GM12801 (cell line): ENCODE measurements around the gene RASSF8.

Source experiments
- TF ChIP-seq, protein P1 (sequence below): IDR thresholded peaks from one replicate; pipeline ENCODE4 v1.5.1; 2011; ENCODE audit warnings: control low read depth; ENCODE audit not compliant: insufficient read length; ENCODE audit errors: extremely low read depth

Gene RASSF8

DNA sequence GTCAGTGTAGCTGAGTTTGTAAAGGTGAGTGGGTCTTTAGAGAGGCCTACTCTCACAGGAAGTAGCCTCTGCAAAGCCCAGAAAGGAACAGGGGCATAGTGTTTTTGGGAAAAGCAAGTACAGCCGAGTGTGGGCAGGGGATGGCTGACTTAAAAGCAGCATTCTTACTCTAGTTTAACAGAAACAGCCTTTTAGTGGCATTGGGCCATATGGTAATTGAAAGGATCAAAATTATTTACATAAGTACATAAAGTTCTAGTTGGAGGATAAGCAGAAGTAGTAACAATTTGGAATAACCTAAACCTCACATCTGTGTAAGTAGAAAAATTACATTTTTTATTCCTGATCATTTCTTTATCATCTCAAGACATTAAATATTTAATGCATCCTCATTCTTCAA, 49.1 kb downstream of the RASSF8 start:
- TF ChIP-seq, protein P1, sequence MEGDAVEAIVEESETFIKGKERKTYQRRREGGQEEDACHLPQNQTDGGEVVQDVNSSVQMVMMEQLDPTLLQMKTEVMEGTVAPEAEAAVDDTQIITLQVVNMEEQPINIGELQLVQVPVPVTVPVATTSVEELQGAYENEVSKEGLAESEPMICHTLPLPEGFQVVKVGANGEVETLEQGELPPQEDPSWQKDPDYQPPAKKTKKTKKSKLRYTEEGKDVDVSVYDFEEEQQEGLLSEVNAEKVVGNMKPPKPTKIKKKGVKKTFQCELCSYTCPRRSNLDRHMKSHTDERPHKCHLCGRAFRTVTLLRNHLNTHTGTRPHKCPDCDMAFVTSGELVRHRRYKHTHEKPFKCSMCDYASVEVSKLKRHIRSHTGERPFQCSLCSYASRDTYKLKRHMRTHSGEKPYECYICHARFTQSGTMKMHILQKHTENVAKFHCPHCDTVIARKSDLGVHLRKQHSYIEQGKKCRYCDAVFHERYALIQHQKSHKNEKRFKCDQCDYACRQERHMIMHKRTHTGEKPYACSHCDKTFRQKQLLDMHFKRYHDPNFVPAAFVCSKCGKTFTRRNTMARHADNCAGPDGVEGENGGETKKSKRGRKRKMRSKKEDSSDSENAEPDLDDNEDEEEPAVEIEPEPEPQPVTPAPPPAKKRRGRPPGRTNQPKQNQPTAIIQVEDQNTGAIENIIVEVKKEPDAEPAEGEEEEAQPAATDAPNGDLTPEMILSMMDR: no peak

DNA sequence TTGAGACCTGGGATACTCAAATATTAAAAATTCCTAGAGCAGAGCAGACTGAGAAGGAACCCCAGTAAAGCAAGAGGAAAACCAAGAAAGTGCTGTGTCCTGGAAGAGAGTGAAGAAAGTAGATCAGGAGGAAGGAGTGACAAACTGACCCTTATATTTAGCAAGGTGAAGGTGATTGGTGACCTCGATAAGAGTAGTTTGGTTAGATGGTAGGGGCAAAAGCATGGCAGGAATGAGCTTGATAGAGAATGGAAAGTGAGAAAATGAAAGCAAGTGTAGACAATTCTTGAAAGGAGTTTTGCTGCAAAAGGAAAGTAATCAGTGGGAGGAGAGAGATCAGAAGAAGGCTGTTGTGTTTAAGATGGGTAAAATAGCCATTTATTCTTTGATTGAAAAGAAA, 51.1 kb downstream of the RASSF8 start:
- TF ChIP-seq, protein P1: no peak

DNA sequence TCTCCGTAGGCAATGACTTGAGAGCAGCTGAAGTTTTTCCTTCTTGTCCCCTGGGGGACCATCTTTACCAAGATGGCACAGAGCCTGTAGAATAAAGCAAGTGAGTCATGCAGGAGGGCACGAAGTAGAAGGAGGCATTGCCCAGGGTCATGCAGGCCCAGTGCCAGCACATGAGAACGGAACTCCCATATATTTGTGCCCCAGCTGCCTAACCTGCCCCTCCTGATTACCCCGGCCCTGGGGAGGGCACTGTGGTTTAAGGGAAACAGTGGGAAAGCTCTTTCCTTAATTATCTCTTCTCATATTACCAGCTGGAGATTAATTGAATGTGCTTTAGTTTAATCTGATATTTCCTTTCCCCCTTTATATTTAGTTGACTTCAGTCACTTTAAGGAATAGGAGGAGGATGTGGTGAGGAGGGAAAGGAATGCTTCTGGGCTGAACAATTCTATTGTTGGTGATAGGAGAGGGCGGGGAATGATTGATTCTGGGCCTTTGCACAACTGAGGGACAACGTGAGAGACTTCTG, 51.9 kb downstream of the RASSF8 start:
- TF ChIP-seq, protein P1: no peak

DNA sequence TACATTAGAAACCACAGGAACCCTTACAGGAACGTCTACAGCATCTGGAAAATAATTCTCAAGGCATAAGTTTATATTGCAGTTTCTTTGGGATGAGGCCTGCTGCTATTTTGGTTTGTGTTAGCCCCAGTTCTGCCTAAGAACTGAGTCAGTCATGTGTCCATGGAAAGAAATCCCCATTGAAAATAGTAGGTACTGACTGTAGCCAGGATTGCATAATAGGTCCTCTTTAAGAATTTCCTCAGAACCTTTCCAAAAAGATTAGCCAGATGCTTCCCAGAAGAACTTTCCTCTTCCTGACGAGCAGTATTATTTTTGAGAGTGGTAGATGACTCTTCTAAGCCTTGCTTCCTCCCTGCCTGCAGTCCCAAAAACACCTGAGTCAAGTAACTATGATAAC, 52.6 kb downstream of the RASSF8 start:
- TF ChIP-seq, protein P1: no peak

DNA sequence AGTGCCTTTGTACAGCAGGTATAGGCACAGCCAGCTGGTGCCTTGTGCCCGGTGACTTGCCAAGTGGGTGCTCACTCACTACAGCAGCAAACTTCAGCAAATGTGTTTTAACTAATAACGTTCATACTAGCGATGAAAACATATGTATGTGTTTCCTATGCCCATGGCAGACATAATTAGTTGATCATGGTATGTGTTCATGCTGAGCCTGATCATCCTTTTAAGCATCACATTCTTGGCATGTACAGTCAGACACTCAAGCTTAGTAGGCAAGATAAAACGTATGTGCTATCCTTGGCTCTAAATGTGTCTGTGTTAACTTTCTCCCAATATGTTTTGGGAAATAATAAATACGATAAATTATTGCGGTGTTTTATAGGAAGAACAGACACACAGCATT, 55.6 kb downstream of the RASSF8 start:
- TF ChIP-seq, protein P1: no peak

DNA sequence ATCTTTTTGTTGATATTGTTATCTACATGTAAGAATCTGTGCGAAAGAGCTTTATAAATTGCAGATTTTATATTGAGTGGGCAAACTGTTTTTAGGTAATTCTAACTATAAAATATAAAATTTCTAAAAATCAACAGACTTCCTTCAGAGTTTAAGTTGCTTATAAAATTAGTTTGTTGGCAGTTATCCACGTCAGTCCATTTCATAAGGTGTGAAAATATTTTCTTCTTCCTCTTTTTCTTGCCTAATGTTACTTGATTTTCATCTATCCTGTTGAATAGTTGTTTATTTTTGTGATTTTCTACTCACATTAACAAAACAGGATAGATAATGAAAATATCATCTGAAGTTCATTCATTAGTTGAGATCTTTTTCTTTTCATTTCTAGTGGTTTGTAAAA, 58.0 kb downstream of the RASSF8 start:
- TF ChIP-seq, protein P1: no peak

DNA sequence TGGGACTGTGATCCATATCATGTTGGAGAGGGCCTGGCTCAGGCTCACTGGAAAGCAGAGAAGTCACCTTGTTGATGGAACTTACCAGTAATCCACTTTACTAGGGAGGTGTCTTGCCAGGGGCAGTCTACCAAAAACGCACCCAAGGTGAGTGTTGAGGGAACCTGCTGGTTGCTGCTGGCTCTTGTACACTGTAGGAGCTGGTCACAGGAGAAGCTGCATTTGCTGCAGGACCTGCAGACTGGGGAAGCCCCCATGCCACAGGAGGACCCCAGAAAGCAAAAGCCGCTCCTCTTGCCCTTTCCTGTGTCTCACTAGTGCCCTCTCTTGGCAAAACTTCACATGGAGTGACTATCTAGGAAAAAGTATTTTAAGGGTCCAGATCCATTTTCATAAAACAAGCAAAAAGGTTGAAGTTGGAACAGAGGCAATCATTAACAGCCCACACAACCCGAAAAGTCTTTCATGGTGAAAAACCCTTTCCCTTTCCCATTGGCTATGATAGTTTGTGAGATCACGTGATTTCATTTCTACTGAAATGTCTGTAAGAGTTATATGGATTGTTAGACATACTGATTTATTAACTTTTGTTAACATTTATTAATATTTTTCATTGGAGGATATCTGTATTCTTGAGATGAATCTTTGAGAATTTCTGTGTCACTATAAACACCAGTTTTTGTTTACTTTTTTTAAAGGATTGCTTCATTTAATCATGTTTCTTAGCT, 59.2 kb downstream of the RASSF8 start:
- TF ChIP-seq, protein P1: no peak
